Stimulated activated CD4-positive, alpha-beta T cell treated with anti-CD3 and anti-CD28 coated beads, Interleukin-4, amount 100 ng/mL, for 1 hour (primary cell): ENCODE data around the gene WNK1.
"Not testable (repeated sequence)": the region's sequence is repeated elsewhere in the genome, so short reads cannot be mapped to it uniquely, and the experiment has no call there.

Experiments used
- DNase-seq: peaks from one replicate; pipeline ENCODE4 v3.0.0-alpha.2; 2020

WNK1 gene

DNA sequence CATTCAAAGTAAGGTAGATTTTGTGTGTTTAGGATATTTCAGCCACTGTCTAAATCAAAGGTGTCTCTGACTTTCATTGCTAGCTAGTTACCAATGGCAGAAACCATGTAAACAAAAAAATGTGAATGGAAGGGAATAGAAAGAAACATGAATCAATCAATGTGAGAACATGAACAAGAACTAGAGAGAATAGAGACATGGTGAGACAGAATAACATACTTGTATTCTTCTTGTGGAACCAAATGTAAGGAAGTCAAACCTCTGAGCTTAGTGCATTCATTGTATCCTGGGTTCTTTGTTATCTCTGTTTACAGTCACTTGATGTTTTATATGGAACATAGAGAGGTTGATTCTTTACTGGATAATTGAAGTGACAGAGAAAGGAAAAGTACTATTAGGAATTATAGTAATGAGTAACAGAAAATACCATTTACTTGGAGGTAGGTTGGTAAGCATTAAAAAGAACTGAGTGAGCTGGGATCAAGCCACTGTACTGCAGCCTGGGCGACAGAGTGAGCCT is 2.6 kb upstream of the WNK1 start:
- DNase-seq, result no peak

DNA sequence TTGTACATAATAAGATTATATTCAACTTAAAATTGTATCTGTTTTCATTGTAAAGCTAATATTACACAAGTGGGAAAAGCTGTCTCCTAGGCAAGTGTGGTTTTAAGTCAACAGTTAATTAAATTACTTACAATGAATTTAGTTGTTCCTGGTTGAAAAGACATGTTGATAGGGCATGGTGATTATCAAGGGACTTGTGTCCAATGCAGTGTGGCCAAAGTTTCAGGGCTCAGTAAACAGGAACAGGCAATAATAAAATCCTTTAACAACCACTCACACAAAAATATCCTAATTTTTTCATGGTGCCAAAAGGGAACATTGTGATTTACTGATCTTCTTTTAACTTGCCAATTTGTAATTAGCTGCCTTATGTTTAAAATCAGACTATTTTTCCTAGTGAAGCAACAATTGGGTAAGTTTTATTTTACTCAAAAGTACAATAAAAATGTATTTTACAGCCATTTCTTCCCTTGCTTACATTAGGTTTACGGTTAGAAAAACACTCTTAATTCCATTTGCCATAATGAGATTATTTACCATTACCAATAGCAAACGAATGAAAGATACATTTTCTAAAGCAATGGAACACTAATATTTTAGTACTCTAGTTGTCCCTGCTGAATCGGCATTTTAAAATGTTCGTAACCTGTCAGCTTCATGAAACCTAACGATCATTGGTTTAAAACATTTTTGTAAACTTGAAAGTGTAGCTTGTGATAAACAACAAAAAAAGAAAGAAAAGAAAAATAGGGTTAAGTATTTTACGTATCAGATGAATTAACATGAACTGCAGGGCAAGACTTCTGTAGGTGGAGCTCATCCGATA is 1.8 kb upstream of the WNK1 start:
- DNase-seq, result no peak

DNA sequence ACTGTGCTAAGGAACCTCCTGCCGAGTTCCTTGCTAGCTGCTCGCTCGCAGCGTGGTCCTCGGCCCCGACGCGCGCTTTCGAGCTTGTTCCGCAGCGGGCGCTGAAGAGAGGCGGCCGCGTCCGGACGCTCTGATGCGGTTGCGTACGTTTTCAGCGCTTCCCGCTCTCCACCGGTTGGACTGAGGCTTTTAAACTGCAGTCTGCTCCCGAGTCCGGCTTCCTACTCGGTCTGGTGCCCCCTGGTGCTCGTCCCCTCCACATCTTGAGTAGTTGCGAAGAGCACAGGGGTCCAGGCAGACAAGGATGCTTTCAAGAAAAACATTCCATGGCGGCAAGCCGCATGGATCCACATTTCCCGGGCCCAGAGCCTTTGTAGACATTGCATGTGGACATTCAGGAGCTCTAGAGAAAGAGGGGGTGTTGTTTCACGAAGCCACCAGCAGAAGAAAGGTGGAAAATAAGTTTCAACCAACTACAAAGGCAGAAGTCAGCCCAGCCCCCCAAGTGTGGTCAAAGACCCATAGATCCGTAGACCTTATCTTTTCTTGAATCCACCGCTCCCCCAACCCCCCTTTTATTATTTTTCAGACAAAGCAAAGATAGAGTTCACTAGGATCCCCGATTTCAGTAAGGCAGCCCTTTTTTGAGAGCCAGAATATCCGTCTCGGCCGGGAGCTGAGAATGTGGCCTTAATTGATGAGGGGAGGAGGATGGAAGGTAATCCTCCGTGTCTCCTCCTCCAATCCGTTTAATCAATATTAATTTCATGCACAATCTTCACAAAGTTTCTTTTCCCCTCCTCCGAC is 984 bp upstream of the WNK1 start:
- peak; percentile 82 for DNase-seq

DNA sequence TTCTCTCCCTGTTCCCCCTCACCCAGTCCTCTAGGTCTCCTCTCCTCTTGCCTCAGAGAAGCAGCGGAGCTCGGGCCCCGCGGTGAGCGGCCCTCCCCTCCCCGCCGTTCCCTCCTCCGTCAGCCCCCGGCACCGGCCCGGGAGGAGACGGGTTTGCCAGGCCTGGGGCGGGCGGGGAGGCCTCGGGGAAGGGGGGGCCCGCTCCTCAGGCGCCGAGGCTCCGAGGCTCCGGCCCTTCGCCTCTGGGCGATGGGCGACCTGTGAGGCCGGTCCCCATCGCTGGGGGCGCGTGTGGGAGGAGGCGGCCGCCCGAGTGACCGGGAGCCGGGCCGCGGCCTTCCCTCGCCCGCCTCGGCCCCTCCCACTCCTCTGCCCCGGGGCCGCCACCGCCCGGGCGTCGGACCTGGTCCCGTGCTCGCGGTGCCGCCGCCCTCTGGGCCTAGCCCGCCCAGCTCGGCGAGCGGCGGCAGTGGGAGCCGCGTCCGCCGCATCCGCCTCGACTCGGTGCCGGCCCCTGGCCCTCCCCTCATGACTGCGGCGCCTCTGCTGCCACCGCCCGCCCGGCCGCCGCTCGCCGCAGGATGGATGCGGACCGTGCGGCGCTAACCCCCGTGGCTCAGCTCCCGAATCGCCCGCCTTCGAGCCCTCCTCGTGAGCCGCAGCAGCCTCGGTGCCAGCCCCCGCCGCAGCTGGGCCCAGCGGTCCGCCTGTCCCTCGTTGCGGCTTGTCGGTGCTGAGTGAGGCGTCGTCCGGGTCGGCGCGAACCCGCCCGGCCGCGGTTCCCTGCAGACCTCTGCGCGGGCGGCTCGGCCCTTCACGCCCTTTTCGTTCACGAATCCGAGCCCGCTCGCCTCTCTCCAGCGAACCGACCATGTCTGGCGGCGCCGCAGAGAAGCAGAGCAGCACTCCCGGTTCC is 574 bp downstream of the WNK1 start:
- peak; percentile 45 for DNase-seq

DNA sequence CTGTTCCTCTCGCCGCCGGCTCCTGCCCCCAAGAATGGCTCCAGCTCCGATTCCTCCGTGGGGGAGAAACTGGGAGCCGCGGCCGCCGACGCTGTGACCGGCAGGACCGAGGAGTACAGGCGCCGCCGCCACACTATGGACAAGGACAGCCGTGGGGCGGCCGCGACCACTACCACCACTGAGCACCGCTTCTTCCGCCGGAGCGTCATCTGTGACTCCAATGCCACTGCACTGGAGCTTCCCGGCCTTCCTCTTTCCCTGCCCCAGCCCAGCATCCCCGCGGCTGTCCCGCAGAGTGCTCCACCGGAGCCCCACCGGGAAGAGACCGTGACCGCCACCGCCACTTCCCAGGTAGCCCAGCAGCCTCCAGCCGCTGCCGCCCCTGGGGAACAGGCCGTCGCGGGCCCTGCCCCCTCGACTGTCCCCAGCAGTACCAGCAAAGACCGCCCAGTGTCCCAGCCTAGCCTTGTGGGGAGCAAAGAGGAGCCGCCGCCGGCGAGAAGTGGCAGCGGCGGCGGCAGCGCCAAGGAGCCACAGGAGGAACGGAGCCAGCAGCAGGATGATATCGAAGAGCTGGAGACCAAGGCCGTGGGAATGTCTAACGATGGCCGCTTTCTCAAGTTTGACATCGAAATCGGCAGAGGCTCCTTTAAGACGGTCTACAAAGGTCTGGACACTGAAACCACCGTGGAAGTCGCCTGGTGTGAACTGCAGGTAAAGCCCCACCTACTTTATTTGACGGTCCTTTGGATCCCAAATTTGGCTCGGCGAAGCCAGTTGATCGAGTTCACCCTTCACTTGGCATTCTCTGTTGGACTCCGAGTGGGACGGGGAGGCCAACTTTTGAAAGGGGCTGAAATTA is 1.5 kb downstream of the WNK1 start:
- peak; percentile 51 for DNase-seq

DNA sequence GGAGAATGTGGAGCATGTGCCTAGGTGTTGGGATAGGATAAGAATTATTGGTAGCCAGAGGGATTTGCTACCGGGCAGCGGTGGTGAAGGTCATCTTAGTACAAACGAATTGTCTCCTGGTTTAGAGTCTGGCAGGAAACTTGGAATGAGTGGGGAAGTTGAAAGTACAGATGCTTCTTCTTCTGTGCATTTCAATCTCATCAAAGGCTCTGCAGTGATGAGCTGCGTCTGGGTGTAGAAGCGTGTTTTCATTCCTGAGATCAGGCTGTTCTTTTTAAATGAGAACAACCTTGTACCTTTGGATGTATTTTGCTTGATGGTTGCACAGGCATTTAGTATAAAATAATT is 2.1 kb downstream of the WNK1 start:
- no peak for DNase-seq

DNA sequence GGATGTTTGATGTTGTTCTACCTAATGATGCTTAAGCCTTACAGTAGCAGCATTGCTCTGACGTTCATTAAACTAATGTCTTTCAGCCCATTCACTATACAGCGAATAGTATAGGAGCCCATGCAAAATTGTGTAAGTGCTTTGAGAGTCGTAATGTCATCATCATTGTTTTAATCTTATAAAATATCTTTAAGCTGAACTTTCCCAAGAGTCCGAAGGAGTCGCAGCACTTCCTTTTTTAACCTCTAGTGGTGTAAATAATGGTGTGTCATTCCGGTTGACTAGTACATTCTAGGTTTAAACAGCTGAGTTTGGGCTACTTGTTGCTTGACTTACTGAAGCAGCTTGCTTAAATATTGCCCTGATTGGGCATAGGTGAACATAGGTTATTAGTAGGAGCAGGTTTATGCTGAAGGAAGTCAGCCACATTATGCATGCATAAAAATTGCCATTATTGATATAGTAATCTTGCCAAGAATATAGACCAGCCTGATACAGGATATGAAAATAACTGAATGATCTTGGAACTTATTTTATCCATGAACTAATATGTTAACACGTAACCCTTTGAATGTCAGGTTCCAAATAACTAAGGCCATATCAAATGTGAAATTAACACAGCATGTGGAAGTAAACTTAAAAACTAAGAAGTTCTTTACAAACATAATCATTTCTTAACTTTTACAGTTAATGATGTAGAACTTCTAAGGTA is 2.6 kb downstream of the WNK1 start:
- DNase-seq, result no peak

DNA sequence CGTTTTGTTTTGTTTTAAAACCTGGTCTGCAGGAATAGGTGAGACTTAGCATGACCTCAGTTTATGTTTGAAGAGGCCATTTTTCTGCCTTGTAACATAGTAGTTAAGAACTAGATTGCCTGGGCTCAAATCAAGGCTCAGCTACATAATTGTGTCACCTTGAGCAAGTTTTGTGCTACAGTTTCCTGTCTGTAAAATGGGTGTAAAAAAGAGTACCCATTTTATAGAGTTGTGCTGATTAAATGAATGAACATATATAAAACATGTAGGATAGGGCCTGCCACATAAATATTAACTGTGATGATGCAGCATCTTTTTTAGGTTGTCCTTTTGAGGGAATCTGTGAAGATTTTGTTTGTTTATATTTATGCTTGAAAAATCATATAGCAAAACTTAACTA is 7.2 kb downstream of the WNK1 start:
- no peak for DNase-seq

DNA sequence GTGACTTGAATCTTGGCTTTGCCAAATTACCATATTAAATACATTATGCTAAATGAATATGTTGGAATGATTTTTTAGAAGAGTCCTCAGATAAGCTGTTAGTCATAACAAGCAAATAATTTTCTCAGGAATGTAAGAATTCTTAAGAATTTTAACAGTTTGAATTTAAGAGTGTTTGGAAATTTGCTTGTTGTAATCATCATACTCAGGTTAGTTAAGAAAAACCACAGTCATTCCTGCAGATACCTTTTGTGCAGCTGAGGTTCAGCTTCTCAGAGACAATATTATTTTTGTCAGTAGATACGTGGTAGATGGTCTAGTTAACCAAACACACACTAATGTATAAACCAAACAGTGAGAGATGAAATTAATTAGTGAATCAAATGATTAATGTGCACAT is 8.9 kb downstream of the WNK1 start:
- DNase-seq, result no peak

DNA sequence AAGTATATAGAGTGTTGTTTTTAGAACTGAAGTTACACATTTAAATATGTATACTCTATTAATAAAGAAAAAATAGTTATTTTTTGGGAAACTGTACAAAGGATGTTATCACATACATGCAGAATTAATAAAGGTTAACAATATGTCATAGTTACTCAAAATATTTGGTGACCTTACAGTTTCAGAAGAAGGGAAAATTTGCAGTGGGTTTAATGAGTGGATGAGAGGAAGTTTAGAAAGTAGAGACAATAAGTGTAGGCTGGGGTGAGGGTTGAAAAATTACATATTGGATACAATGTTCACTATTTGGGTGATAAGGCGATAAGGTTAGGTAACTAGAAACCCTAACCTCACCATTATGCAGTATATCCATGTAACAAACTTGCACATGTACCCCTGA is 13.5 kb downstream of the WNK1 start:
- DNase-seq, result no peak

DNA sequence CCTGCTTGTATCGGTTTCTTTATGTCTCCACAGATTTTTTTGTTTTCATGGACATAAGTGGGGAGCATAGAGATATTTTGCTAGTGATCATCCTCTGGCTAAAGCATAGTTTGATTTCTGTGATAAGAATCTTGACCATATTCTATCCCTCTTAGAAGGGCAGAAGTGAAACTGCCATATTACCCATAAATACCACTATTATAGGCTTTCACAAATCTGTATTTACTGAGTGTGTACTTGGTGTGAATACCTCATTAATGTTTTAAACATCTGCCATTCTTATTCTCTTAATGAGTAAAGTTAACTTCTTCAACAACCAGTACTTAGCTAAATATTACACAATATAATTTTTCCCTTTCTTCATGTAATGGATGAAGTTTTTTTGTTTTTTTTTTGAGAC is 16.1 kb downstream of the WNK1 start:
- DNase-seq, result no peak

DNA sequence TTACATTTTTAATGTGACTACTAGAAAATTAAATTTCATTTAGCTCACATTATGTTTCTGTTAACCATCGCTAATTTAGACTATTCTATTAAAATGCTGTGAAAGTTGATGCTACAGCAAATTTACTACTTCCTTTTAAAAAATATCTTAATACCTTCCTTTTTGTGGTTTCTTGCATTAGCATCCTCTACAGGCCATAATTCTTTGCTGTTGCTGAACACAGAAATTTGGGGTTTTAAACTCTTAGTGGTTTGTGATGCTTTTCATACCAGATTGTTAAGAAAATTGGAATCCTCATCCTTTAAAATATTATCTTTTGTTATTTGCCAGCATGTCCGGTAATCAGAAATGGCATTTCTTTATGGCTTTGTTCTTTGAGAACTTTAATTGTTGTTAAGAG is 18.1 kb downstream of the WNK1 start:
- no peak for DNase-seq

DNA sequence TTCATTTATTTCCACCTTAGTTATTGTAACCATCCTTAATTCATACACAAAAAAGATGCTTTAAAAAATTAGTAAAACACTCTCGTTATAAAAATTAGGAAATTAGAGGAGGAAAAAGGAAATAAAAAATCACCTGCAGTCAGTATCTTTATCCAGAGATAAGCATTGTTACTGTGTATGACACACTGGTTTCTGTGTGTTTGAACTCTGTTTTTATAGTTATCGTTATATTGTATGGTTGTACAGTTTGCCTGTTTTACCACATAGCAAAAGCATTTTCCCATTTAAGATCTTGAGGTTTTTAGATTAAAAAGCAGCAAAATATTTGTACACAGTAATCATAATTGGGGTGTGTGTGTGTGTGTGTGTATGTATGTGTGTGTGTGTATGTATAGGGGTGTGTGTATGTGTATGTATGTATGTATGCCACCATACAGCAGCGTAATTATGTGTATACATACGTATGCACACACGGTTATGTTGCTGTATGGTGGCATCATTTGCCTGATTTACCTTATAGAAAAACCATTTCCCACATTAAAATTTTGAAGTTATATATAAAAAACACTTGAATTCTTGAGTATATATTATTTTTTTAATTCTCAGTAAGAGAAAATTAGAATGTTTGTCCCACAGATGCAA is 19.8 kb downstream of the WNK1 start:
- no peak for DNase-seq

DNA sequence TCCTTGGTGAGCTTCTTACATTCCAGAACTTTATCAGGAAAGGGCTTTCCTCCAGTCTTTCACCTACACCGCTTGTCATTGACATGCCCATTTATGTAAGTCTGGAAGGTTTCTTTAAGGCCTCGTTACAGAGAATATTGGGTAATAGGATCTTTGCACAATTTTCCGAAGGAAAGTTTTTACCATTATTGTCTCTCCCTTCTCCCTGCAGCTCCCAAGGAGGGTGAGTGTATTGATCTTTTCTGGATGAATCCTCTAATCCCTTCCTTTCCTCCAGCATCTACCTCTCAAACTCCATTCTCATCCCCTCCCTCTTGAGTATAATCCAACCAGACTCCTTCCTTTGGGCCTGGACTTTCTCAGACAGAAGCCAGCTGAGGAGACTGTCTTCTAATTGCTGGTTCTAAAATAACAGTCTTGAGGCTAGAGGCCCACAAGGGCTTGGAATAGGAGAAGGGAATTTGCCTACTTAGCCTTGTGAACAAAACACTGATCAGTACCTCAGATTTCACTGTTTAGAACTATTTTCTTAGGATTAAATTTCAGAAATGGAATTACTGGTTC is 21.8 kb downstream of the WNK1 start:
- DNase-seq, result no peak

DNA sequence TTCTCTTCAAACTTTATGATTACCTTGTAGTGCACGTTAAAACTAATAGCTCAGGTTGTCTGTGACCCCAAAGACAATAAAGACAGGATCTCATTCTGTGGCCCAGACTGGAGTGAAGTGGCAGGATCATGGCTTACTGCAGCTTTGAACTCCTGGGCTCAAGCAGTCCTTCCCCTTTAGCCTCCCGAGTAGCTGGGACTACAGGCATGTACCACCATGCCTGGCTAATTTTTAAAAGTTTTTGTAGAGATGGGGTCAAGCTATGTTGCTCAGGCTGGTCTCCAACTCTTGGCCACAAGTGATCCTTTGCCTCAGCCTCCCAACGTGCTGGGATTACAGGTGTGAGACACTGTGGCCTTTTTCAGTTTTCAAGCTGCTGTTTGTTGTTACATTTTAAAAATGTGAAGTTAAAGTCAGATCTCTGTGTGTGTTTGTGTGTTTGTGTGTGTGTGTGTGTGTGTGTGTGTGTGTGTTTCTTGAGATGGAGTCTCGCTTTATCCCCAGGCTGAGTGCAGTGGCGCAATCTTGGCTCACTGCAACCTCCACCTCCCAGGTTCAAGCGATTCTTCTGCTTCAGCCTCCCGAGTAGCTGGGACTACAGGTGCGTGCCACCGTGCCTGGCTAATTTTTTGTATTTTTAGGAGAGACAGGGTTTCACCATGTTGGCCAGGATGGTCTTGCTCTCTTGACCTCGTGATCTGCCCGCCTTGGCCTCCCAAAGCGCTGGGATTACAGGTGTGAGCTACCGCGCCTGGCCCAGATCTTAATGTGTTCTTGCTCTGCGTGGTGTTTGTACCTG is 23.8 kb downstream of the WNK1 start:
- not testable (repeated sequence) for DNase-seq

DNA sequence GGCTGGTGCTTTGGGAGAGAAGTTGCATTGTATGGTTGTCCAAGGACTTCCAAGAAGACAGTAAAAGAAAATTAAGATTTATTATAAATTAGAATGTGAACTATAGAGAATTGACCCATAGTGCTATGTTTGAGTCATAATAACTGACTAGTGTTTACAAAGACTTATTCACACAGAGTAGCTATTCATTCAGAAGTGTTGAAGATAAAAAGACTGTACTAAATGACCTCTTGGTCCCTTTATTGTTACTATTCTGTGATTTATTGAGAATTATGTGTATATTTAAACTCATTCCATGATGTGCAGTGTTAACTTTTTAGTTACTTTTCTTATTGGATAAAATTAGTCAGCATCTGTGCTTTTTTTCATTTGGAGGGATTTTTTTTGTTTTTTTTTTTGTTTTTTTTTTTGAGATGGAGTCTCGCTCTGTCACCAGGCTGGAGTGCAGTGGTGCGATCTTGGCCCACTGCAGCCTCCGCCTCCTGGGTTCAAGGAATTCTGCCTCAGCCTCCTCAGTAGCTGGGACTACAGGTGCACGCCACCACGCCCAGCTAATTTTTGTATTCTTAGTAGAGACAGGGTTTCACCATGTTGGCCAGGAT is 24.5 kb downstream of the WNK1 start:
- not testable (repeated sequence) for DNase-seq

DNA sequence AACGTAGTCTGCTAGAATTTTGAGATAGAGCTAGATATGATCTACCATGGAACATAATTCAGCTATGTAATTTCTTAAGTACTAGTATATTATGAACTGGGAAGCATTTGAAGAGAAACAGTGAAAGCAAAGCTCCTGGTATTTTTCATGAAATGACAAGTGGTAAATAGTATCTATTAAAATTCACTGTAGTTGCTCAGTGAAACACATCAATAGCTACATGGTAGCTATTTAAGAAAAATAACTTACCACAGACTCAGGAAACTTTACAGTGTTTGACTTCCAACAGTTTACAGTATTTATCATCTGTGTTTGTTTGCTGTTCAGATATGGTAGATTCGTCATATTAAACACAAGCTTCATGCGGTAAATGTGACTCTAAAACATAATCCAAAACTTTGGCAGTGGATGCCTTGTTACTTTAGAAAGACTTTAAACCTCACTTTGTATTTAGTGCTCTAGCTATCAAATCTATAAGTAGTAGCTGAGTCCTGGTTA is 25.2 kb downstream of the WNK1 start:
- DNase-seq, result no peak

DNA sequence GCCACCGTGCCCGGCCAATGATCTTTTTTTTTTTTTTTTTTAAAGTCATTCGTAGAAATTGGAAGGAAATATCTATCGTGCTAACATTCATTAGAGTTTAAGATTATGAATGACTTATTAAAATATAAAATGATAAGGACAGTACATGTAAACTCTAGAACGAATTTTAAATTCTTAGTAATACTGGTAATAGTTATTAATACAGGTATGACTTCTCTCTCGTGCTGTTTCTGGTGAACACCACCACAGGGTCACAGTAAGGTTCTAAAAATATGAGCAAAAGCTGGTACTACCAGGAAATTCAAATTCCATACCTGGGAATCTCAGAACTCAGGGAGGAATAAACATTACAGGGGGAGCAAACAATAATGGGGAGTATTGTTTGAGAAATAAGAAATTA is 26.2 kb downstream of the WNK1 start:
- DNase-seq, result no peak
